ENCODE results near the gene CDH20.

CDH20 gene

DNA sequence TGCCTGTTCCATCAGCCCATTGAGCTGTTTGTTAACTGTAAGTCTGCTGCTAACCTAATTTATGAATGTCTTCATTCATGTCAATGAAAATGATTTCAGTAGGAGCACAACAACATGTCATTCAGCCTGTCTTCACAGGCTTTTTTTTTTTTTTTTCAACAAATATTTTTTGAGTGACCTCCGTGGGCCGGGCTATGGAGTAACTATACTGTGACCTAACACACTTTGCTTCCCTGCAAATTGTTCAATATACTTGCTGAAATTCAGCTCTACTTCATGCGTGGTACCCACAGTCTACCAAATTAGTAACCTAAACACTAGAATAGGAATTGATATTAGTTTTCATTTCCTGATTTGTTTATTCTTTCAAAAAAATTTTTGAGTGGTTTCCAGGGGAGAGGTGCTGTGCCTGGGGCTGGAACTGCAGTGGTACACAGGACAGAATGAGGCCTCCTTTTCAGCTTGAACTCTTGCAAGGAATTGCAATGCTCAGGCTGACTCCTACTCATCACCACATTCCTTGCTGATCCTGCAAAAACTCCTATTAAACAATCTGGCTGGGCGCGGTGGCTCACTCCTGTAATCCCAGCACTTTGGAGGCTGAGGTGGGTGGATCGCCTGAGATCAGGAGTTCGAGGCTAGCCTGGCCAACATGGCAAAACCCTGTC lies 87.1 kb downstream of the CDH20 start:
- no peak overlapping the region for H3K27ac ChIP-seq (ENCODE audit: low read depth, low read length, severe bottlenecking)
- H3K4me3 ChIP-seq (ENCODE audit: extremely low read depth, insufficient read depth, low read length, poor library complexity, severe bottlenecking), result no peak overlapping the region
- H3K9me3 ChIP-seq (ENCODE audit: control insufficient read depth, low read length), result no peaks in the 10 kb centered on the region
- WGBS, 2 experiments (ENCODE audit: insufficient coverage in 2 of 2), result 85 to 100% methylated on average over 3 to 4 of the region's 7 CpGs
- H3K4me1 ChIP-seq (ENCODE audit: control insufficient read depth, insufficient read depth, low read length, poor library complexity, severe bottlenecking), result no peaks in the 10 kb centered on the region
- no peaks in the 10 kb centered on the region for H3K36me3 ChIP-seq (ENCODE audit: control insufficient read depth, insufficient read depth, low read length)

- WGBS, 2 experiments (ENCODE audit: insufficient coverage in 2 of 2), result 89 to 93% methylated on average over 6 of the region's 6 CpGs
- Histone ChIP-seq H3K4me1 (ENCODE audit: control insufficient read depth, insufficient read depth, low read length, poor library complexity, severe bottlenecking) (no peaks in the 10 kb centered on the region), H3K4me3 (ENCODE audit: extremely low read depth, insufficient read depth, low read length, poor library complexity, severe bottlenecking) (no peak overlapping the region), H3K9me3 (ENCODE audit: control insufficient read depth, low read length) (no peaks in the 10 kb centered on the region), H3K36me3 (ENCODE audit: control insufficient read depth, insufficient read depth, low read length) (no peaks in the 10 kb centered on the region), H3K27ac (ENCODE audit: low read depth, low read length, severe bottlenecking) (no peak overlapping the region)
Observed at GRCh38 chr18:61426492-61427053, 93.3 kb downstream of the CDH20 start.

GRCh38 chr18:61428266-61428665 lies 95.0 kb downstream of the CDH20 start:
- H3K36me3 ChIP-seq (ENCODE audit: control insufficient read depth, insufficient read depth, low read length), result no peaks in the 10 kb centered on the region
- no peaks in the 10 kb centered on the region for H3K4me1 ChIP-seq (ENCODE audit: control insufficient read depth, insufficient read depth, low read length, poor library complexity, severe bottlenecking)
- no peak overlapping the region for H3K27ac ChIP-seq (ENCODE audit: low read depth, low read length, severe bottlenecking)
- no peaks in the 10 kb centered on the region for H3K9me3 ChIP-seq (ENCODE audit: control insufficient read depth, low read length)
- WGBS, 2 experiments (ENCODE audit: insufficient coverage in 2 of 2), result 82 to 100% methylated on average over 1 to 2 of the region's 4 CpGs
- H3K4me3 ChIP-seq (ENCODE audit: extremely low read depth, insufficient read depth, low read length, poor library complexity, severe bottlenecking), result no peak overlapping the region

DNA sequence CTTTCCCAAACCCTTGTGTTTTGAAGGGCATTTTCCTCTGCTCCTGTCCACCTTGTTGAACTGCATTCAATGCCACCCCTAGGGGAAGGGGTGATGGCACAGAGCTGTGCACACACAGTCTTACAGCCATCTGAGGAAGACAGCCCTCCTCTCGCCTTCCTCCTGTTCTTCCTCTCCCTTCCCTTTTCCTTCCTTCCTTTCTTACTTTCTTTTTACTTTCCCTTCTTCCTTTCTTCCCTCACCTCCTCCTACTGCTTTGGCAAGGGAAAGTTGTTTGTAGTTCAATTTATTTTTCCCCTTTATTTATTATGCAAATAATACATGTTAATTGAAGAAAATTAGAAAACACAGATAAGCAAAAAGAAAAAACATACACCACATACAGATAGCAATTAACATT lies 99.4 kb downstream of the CDH20 start:
- WGBS, 2 experiments (ENCODE audit: insufficient coverage in 2 of 2), result 100% methylated on average over 1 of the region's 1 CpG; no CpG with 5 or more reads in 1 of the 2 experiments
- no peaks in the 10 kb centered on the region for H3K4me1 ChIP-seq (ENCODE audit: control insufficient read depth, insufficient read depth, low read length, poor library complexity, severe bottlenecking)
- no peak overlapping the region for H3K4me3 ChIP-seq (ENCODE audit: extremely low read depth, insufficient read depth, low read length, poor library complexity, severe bottlenecking)
- H3K36me3 ChIP-seq (ENCODE audit: control insufficient read depth, insufficient read depth, low read length), result no peaks in the 10 kb centered on the region
- no peak overlapping the region for H3K27ac ChIP-seq (ENCODE audit: low read depth, low read length, severe bottlenecking)
- no peaks in the 10 kb centered on the region for H3K9me3 ChIP-seq (ENCODE audit: control insufficient read depth, low read length)

GRCh38 chr18:61435064-61435652 lies 101.9 kb downstream of the CDH20 start:
- WGBS, 2 experiments (ENCODE audit: insufficient coverage in 2 of 2), result 50 to 51% methylated on average over 1 to 3 of the region's 3 CpGs
- H3K36me3 ChIP-seq (ENCODE audit: control insufficient read depth, insufficient read depth, low read length), result no peaks in the 10 kb centered on the region

DNA sequence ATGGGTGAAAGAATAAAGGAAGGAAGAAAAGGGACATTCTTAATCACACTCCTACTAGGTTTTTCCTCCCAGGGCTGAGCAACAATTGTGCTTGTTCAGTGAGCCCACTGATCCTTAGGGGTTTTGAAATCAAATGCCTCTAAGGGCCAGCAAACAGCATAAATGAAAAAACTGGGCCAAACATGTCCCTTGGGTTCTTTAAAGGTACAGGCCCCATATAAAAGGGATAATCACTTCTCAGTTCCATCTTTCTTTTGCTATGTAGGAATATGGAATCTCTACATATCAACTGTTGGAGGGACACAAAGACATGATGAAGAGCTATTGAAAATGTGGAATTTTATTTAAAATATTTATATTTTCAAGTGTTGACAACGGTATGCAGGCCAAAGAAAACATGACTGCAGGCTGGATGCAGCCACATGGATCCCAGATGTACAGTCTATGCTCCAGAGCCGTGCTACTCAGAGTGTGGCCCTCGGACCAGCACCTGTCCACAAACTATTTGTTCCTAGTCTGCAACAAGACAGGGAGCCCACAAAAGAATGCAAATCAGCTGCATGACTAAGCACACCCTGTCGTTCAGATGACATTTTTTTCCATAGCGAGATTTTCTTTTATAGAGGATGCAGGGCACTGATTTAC lies 110.0 kb downstream of the CDH20 start:
- Histone ChIP-seq H3K4me1 (ENCODE audit: control insufficient read depth, insufficient read depth, low read length, poor library complexity, severe bottlenecking) (no peaks in the 10 kb centered on the region), H3K36me3 (ENCODE audit: control insufficient read depth, insufficient read depth, low read length) (no peaks in the 10 kb centered on the region), H3K27ac (ENCODE audit: low read depth, low read length, severe bottlenecking) (no peak overlapping the region), H3K9me3 (ENCODE audit: control insufficient read depth, low read length) (no peaks in the 10 kb centered on the region), H3K4me3 (ENCODE audit: extremely low read depth, insufficient read depth, low read length, poor library complexity, severe bottlenecking) (no peak overlapping the region)
- 86 to 97% methylated on average over 4 to 5 of the region's 5 CpGs for WGBS, 2 experiments (ENCODE audit: insufficient coverage in 2 of 2)

More at GRCh38 chr18:61435064-61435652, 101.9 kb downstream of the CDH20 start:
- H3K4me3 ChIP-seq (ENCODE audit: extremely low read depth, insufficient read depth, low read length, poor library complexity, severe bottlenecking), result no peak overlapping the region
- H3K9me3 ChIP-seq (ENCODE audit: control insufficient read depth, low read length), result no peaks in the 10 kb centered on the region
- no peaks in the 10 kb centered on the region for H3K4me1 ChIP-seq (ENCODE audit: control insufficient read depth, insufficient read depth, low read length, poor library complexity, severe bottlenecking)
- no peak overlapping the region for H3K27ac ChIP-seq (ENCODE audit: low read depth, low read length, severe bottlenecking)

DNA sequence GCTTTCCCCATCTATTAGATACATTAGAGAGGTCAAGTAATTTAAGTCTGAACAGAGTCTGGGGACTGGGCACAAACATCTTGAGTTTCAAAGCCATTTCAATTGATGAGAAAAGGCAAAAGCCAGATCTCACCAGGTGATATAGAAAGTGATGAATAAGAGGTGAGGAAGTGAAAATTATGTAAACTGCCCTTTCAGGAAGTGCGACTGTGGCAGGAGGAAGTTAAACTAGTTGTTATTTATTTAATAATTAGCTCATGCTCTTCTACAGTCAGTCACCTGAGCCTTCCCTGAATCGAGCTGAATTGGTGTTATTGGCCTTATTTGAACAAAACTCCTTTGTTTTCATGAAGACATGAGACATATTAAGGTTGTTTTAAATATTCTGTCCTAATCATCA lies 115.1 kb downstream of the CDH20 start:
- Histone ChIP-seq H3K4me3 (ENCODE audit: extremely low read depth, insufficient read depth, low read length, poor library complexity, severe bottlenecking) (no peak overlapping the region), H3K9me3 (ENCODE audit: control insufficient read depth, low read length) (no peaks in the 10 kb centered on the region), H3K4me1 (ENCODE audit: control insufficient read depth, insufficient read depth, low read length, poor library complexity, severe bottlenecking) (no peaks in the 10 kb centered on the region), H3K27ac (ENCODE audit: low read depth, low read length, severe bottlenecking) (no peak overlapping the region), H3K36me3 (ENCODE audit: control insufficient read depth, insufficient read depth, low read length) (no peaks in the 10 kb centered on the region)
- WGBS, 2 experiments (ENCODE audit: insufficient coverage in 2 of 2), result no CpG with 5 or more reads among the region's 2 CpGs

DNA sequence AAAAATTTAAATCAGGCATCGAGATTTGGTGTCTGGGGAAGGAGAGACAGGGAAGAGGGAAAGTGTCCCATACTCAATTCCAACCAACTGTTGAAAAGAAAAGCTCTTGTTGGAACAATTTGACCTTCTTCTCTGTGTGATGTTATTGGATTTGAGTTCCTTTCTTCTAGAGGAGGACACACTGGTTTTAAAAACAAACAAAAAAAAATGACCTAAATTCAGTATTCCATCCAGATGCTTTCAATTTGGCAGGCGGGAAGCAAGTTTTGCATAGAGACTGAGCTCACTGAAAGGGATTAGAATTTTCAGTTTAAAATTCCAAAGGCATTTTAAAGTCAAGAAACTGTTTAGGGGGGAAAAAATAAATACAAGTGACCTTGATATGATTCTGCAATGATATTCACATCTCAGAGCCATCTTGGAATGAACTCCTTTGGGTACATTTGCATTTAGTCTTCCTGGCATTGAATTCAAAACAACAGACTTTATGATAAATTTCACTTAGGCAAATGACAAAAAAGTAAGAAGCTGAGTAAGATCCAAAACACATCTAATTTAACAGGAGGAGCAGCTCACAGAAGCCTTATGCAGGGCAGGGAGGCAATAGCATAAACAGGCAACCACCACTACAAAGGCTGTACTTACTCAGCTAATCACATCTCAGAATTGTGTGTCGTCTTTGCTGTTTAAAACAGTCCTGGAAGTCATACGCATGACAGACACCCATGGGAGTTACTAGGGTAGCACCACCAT lies 126.8 kb downstream of the CDH20 start:
- Histone ChIP-seq H3K4me1 (ENCODE audit: control insufficient read depth, insufficient read depth, low read length, poor library complexity, severe bottlenecking) (no peaks in the 10 kb centered on the region), H3K4me3 (ENCODE audit: extremely low read depth, insufficient read depth, low read length, poor library complexity, severe bottlenecking) (no peak overlapping the region), H3K27ac (ENCODE audit: low read depth, low read length, severe bottlenecking) (no peak overlapping the region), H3K36me3 (ENCODE audit: control insufficient read depth, insufficient read depth, low read length) (no peaks in the 10 kb centered on the region), H3K9me3 (ENCODE audit: control insufficient read depth, low read length) (no peaks in the 10 kb centered on the region)
- 83% methylated on average over 2 of the region's 4 CpGs; no CpG with 5 or more reads in 1 of the 2 experiments for WGBS, 2 experiments (ENCODE audit: insufficient coverage in 2 of 2)

DNA sequence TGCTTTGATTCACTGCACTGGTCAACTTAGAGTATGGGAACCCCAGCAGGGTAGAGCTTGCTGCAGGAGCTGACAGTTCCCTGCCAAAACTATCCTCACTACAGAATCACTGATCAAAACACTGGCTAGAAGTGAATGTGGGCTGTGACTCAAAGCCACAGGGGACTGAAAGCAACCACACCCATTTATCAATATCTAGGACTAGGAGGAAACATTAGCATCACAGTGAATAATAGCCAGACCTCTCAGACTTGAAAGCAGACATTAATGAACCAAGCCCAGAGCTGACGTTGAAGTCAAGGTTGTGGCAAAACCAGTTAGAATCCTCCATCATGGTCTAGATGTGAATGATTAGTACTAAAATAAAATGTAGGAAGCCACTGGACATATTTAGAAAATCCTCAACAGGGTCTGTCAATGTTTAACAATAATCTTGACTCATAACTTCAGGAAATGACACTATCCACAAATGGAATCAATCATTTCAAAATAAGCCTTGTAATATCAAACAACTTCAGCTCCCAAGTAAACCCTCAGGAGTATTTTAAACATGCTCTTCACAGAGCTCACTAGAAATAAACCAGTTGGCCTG lies 131.4 kb downstream of the CDH20 start:
- Histone ChIP-seq H3K4me3 (ENCODE audit: extremely low read depth, insufficient read depth, low read length, poor library complexity, severe bottlenecking) (no peak overlapping the region), H3K4me1 (ENCODE audit: control insufficient read depth, insufficient read depth, low read length, poor library complexity, severe bottlenecking) (no peaks in the 10 kb centered on the region), H3K9me3 (ENCODE audit: control insufficient read depth, low read length) (no peaks in the 10 kb centered on the region), H3K27ac (ENCODE audit: low read depth, low read length, severe bottlenecking) (no peak overlapping the region), H3K36me3 (ENCODE audit: control insufficient read depth, insufficient read depth, low read length) (no peaks in the 10 kb centered on the region)
- WGBS, 2 experiments (ENCODE audit: insufficient coverage in 2 of 2), result no CpG with 5 or more reads among the region's 1 CpG

GRCh38 chr18:61466736-61467135 lies 133.5 kb downstream of the CDH20 start:
- 88 to 95% methylated on average over 1 to 3 of the region's 3 CpGs for WGBS, 2 experiments (ENCODE audit: insufficient coverage in 2 of 2)
- H3K27ac ChIP-seq (ENCODE audit: low read depth, low read length, severe bottlenecking), result no peak overlapping the region
- H3K36me3 ChIP-seq (ENCODE audit: control insufficient read depth, insufficient read depth, low read length), result no peaks in the 10 kb centered on the region
- H3K4me3 ChIP-seq (ENCODE audit: extremely low read depth, insufficient read depth, low read length, poor library complexity, severe bottlenecking), result no peak overlapping the region
- H3K4me1 ChIP-seq (ENCODE audit: control insufficient read depth, insufficient read depth, low read length, poor library complexity, severe bottlenecking), result no peaks in the 10 kb centered on the region
- H3K9me3 ChIP-seq (ENCODE audit: control insufficient read depth, low read length), result no peaks in the 10 kb centered on the region

All from mesodermal cell (in vitro differentiated cells).